GM12873 (cell line): Measurements from ENCODE around the gene APC2.

ENCODE experiments used
- CTCF ChIP-seq: IDR thresholded peaks from 2 replicates; pipeline ENCODE4 v1.5.1; 2012; ENCODE audit warnings: low read depth, mild to moderate bottlenecking, moderate library complexity, low read length, control low read depth; ENCODE audit not compliant: insufficient read depth; ENCODE audit errors: missing control alignments

Gene APC2

GRCh38 chr19:1423436-1424191, 26.3 kb upstream of the APC2 start:
- TF ChIP-seq CTCF, result no peak

- no peak for TF ChIP-seq CTCF
Measured at GRCh38 chr19:1424192-1424955, 25.5 kb upstream of the APC2 start.

GRCh38 chr19:1425102-1425837, 24.7 kb upstream of the APC2 start:
- no peak for TF ChIP-seq CTCF

- no peak for TF ChIP-seq CTCF
Measured at GRCh38 chr19:1425902-1426301, 24.0 kb upstream of the APC2 start.

GRCh38 chr19:1426736-1427135, 23.2 kb upstream of the APC2 start:
- TF ChIP-seq CTCF, result no peak

GRCh38 chr19:1427221-1427920, 22.6 kb upstream of the APC2 start:
- TF ChIP-seq CTCF, result no peak
